Skeletal muscle satellite cell (primary cell): Measurements from ENCODE around the gene RASAL3.
"Not testable (repeated sequence)": the region's sequence is repeated elsewhere in the genome, so short reads cannot be mapped to it uniquely, and the experiment has no call there.

Experiments
- H3K27me3 ChIP-seq: 2 replicates; pipeline ENCODE4 v1.7.0; 2013; ENCODE audit warnings: low read length; ENCODE audit not compliant: control insufficient read depth, insufficient read depth
- H3K36me3 ChIP-seq: 2 replicates; pipeline ENCODE4 v1.7.0; 2013; ENCODE audit warnings: mild to moderate bottlenecking, control low read depth, low read length; ENCODE audit not compliant: insufficient read depth
- H3K4me1 ChIP-seq: 2 replicates; pipeline ENCODE4 v1.7.0; 2013; ENCODE audit warnings: low read length; ENCODE audit not compliant: control insufficient read depth, insufficient read depth
- H3K4me2 ChIP-seq: 2 replicates; pipeline ENCODE4 v1.7.0; 2013; ENCODE audit warnings: mild to moderate bottlenecking, low read length
- H3K4me3 ChIP-seq: 2 replicates; pipeline ENCODE4 v1.7.0; 2013; ENCODE audit warnings: low read length
- H3K9ac ChIP-seq: 2 replicates; pipeline ENCODE4 v1.7.0; 2013; ENCODE audit warnings: mild to moderate bottlenecking, low read depth, low read length, moderate library complexity
- H3K9me3 ChIP-seq: replicated peaks from 2 replicates; pipeline ENCODE4 v1.7.0; 2013; ENCODE audit warnings: mild to moderate bottlenecking, control low read depth, low read length

RASAL3 gene

DNA sequence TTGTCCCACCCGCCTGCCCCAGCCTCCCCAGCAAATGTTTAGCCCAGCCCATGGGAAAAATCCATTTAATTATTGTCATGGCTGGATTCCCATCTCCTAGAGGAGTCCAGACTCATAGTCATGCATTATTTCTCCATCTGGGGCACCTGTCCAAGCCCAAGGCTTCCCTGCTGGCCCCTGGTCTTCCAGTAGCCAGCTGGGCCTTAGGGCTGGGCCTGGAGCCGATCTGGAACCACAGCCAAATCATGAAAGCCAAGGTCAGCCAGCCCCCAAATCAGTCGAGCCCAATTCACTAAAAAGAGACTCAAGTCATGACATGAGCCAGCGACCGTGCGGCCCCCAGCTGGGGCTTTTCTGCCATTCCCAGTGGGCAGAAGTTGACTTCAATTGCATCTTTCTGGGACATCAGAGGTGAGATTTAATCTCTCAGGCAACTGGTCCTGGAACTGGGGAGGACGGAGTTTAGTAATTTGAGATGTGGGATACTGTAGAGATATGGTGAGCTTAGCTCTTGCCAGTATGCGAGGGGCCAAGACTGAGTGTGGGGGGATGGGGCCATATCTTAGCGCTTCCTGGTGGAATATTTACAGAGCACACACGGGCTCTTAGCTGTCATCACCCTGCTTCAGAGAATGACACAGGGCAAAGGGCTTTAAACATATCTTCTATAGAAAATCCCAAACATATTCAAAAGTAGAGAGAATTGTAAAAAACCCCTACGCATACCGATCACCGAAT lies 24.3 kb upstream of the RASAL3 start:
- no peak overlapping the region for H3K9ac ChIP-seq
- H3K4me3 ChIP-seq = no peak overlapping the region
- no peaks in the 10 kb centered on the region for H3K4me1 ChIP-seq
- no peaks in the 10 kb centered on the region for H3K9me3 ChIP-seq
- H3K36me3 ChIP-seq = no peaks in the 10 kb centered on the region
- no peak overlapping the region for H3K4me2 ChIP-seq
- no peaks in the 10 kb centered on the region for H3K27me3 ChIP-seq

DNA sequence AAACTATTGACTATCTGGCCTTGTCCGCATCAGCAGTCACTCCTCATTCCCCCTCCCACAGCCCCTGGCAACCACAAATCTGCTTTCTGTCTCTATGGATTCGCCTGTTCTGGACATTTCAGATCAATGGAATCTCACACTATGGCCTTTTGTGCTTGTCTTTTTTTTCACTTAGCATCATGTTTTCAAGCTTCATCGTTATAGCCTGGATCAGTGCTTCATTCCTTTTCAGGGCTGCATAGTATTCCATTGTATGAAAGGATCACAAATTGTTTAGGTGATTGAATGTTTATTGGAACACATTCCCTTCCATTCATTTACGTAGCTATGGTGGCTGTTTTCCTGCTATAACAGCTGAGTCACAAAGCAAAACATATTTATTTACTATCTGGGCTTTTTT lies 22.7 kb upstream of the RASAL3 start:
- no peaks in the 10 kb centered on the region for H3K36me3 ChIP-seq
- H3K9me3 ChIP-seq = no peaks in the 10 kb centered on the region
- no peak overlapping the region for H3K9ac ChIP-seq
- no peaks in the 10 kb centered on the region for H3K27me3 ChIP-seq
- H3K4me2 ChIP-seq = no peak overlapping the region
- no peak overlapping the region for H3K4me3 ChIP-seq
- H3K4me1 ChIP-seq = no peaks in the 10 kb centered on the region

DNA sequence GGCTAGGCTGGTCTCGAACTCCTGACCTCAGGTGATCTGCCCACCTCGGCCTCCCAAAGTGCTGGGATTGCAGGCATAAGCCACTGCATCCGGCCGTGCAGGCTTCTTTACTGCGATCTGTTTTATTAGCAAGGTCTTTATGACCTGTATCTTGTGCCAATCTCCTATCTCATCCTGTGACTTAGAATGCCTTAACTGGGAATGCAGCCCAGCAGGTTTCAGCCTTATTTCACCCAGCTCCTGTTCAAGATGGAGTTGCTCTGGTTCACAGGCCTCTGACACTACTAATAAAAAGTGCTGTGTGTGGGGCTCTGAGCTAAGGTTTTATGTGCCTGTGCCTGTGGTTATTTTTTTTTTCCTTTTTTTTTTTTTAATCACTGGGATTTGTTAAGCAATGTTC lies 21.4 kb upstream of the RASAL3 start:
- H3K9ac ChIP-seq, H3K4me2 ChIP-seq, H3K9me3 ChIP-seq, H3K27me3 ChIP-seq, H3K4me1 ChIP-seq, H3K36me3 ChIP-seq, H3K4me3 ChIP-seq: not testable (repeated sequence)

DNA sequence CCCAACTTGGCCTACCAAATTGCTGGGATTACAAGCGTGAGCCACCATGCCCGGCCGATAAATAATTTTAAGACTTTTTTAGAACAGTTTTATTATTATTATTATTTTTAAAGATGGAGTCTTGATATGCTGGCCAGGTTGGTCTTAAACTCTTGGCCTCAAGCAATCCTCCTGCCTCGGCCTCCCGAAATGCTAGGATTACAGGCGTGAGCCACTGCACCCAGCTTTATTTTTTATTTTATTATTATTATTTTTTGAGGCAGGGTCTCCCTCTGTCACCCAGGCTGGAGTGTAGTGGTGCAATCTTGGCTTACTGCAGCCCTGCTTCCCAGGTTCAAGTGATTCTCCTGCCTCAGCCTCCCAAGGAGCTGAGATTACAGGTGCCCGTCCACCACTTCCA lies 16.7 kb upstream of the RASAL3 start:
- H3K4me3 ChIP-seq, H3K4me2 ChIP-seq, H3K9me3 ChIP-seq, H3K4me1 ChIP-seq, H3K9ac ChIP-seq, H3K36me3 ChIP-seq, H3K27me3 ChIP-seq: not testable (repeated sequence)

DNA sequence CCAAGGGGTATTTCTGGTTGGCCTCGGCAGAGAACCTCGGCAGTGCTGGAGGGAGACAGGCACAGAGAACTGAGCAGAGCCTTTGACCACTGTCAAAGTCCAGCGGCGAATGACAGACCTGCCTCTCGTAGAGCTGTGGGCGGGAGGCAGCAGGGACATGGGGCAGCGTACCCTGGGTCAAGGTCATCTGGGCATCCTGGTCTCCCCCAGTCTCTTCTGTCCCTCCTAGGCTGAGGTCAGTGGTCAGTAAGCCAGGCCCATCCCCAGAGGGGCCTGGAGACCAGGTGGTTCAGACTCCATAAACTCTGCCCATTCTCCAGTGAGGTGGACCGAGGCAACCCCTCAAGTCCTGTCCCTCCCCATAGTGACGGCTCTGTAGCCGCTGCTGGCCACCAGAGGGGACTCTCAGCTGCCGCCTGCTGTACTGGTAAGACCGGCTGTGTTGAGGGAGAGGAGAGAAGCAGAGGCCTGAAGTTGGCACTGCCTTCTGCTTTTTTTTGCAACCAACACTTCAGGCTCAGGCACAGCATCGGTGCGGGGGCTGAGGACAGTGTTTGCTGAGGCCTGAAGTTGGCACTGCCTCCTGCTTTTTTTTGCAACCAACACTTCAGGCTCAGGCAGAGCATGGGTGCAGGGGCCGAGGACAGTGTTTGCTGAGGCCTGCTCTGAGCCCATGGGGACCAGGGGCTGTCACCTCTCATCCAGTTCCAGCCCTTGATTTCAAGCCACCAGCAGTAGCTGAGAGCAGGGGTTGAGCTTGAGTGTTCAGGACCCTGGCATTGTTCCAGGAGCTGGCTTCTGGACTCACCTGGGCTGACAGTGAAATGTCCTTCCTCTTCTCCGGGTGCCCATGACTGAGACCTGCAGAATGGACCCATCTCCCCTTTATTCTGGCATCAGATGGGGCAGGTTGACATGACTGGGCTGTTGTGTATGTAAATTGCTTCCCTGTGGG lies 15.3 kb upstream of the RASAL3 start, which contains the start of gene PGLYRP2:
PGLYRP2 (minus strand) TSS at position 111 of the 955 bp plus-strand sequence. CDS start 130 bp downstream, outside the sequence.
- no peaks in the 10 kb centered on the region for H3K27me3 ChIP-seq
- no peaks in the 10 kb centered on the region for H3K36me3 ChIP-seq
- no peaks in the 10 kb centered on the region for H3K4me1 ChIP-seq
- H3K9ac ChIP-seq = no peak within 1 kb of the TSS
- H3K4me2 ChIP-seq = no peak within 1 kb of the TSS
- no peak within 1 kb of the TSS for H3K4me3 ChIP-seq
- H3K9me3 ChIP-seq = no peaks in the 10 kb centered on the region

DNA sequence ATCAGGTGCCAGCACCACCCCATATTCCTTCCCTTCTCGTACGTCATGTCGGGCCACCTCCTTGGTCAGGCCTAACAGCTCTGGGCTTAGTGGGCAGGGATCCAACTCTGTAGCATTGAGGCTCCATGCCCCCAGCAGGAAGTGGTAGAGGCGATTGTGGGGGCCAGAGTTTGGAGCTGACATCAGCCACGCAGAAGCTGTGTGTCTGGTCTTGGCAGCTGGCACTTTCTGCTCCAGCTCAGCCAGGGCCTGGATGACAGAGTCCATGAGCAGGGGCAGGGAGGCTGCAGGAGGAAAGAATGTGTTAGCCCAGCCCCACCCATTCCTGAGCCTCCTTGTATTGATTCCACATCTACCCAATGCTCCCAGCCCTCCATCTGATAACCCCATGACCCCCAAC lies 12.0 kb upstream of the RASAL3 start:
- H3K4me1 ChIP-seq = no peaks in the 10 kb centered on the region
- H3K27me3 ChIP-seq = no peaks in the 10 kb centered on the region
- H3K36me3 ChIP-seq = no peaks in the 10 kb centered on the region
- H3K4me3 ChIP-seq = no peak overlapping the region
- no peaks in the 10 kb centered on the region for H3K9me3 ChIP-seq
- no peak overlapping the region for H3K9ac ChIP-seq
- no peak overlapping the region for H3K4me2 ChIP-seq

DNA sequence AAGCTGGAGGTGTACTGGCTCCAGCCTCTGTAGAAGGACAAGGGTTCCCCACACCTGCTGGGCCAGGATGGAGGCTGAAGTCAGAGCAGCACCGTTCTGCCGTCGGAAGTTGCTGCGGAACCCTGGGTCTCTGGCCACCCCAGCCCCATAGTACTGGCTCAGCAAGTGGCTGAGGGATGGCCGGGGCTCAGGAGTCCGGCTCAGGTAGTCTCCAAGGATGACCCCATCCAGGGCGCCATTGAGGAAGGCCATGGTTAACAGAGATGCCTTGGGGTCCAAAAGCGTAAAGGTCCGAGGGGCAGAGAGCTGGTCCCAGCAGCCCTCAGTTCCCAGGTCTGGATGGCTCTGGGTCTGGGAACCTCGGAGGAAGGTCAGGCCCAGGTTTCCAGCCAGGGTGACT lies 11.3 kb upstream of the RASAL3 start:
- Histone ChIP-seq H3K9me3 (no peaks in the 10 kb centered on the region), H3K27me3 (no peaks in the 10 kb centered on the region), H3K36me3 (no peaks in the 10 kb centered on the region), H3K4me2 (no peak overlapping the region), H3K4me1 (no peaks in the 10 kb centered on the region), H3K9ac (no peak overlapping the region), H3K4me3 (no peak overlapping the region)

DNA sequence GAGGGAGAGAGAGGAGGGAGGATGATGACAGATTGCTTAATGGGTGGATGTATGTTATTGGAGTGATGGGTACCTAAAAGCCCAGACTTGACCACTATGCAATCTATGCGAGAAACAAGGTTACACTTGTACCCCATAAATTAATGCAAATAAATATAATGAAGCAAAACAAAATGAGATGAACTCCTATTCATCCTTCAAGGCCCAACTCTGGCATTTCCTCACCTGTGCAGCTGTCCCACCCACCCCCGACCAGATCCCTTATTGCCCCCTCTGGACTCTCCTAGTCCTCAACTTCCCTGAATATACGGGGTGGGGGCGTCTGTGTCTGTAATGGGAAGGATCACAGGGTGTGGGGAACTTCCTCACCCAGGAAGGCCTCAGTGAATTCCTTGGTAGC lies 10.8 kb upstream of the RASAL3 start:
- H3K4me3 ChIP-seq = no peak overlapping the region
- H3K4me1 ChIP-seq = no peaks in the 10 kb centered on the region
- H3K4me2 ChIP-seq = no peak overlapping the region
- H3K27me3 ChIP-seq = no peaks in the 10 kb centered on the region
- no peaks in the 10 kb centered on the region for H3K9me3 ChIP-seq
- no peaks in the 10 kb centered on the region for H3K36me3 ChIP-seq
- no peak overlapping the region for H3K9ac ChIP-seq

DNA sequence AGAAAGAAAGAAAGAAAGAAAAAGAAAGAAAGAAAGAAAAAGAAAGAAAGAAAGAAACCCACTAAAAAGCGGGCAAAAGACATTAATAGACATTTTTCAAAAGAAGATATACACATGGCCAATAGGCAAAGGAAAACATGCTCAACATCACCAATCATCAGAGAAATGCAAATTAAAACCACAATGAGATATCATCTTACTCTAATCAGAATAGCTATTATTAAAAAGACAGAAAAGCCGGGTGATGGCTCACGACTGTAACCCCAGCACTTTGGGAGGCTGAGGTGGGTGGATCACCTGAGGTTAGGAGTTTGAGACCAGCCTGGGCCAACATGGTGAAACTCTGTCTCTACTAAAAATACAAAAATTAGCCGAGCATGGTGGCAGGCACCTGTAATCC lies 9.5 kb upstream of the RASAL3 start:
- H3K9me3 ChIP-seq, H3K4me2 ChIP-seq, H3K4me3 ChIP-seq, H3K4me1 ChIP-seq, H3K36me3 ChIP-seq, H3K9ac ChIP-seq: not testable (repeated sequence)
- H3K27me3 ChIP-seq = peaks cover 13% of the 10 kb centered on the region

DNA sequence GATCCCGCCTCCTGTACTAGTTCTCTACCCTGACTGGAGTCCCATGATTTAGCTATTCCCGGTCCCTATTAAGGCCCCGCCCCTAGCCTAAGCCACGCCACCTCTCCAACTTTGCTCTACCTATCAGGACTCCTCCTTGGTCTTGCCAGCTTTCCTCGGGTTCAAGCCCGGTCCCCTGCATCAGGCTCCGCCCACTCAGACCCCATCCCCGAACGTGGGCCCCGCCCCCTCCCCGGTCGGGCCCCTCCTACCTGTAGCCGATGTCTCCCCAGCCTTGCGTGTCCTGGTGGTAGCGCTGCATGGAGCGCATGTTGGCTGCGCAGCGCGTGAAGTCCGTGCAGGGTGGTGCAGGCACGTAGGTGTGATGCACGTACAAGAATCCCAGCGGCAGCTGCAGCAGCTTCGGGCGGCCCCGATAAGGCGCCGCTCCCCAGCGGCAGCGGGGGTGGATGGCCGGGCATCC lies 7.3 kb upstream of the RASAL3 start:
- Histone ChIP-seq H3K4me1 (peaks cover 6% of the 10 kb centered on the region), H3K4me3 (no peak overlapping the region), H3K4me2 (no peak overlapping the region), H3K9ac (no peak overlapping the region), H3K36me3 (no peaks in the 10 kb centered on the region), H3K27me3 (peaks cover 20% of the 10 kb centered on the region), H3K9me3 (no peaks in the 10 kb centered on the region)

DNA sequence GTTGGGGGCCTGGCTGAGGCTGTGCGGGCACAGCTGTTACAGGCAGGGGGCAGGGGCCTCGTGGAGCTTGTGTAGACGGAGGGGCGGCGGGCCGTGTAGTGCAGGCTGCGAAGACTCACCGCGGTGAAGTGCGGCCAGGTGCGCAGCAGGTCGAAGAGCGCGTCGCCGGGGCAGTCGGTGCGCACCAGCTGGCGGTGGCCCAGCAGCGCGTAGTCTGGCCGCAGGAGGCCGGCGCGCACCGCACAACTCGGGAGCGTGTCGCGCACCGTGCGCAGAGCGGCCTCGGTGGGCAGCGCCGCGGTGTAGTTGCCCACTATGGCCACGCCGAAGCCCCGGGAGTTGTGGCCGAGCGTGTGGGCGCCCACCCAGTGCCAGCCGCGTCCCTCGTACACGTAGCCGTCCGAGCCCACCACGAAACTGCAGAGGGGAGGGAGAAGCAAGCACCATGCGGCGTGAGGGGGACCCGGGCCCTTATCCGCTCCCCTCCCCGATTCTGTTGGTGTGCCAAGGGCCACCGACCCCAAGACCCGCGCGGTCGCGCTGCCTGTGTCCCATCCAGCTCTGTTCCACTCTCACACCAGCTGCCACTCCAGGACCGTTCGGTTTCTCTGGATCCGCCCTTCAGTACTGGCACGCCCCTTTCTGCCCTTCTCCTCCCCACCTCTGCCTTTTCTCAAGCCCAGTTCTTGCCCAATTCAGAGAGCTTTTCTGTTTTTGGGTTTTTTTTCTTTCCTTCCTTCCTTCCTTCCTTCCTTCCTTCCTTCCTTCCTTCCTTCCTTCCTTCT lies 5.4 kb upstream of the RASAL3 start:
- no peaks in the 10 kb centered on the region for H3K9me3 ChIP-seq
- peak overlapping the region; percentile 77 for H3K4me2 ChIP-seq
- no peaks in the 10 kb centered on the region for H3K36me3 ChIP-seq
- peaks cover 23% of the 10 kb centered on the region for H3K27me3 ChIP-seq
- peak overlapping the region; percentile 45 for H3K4me3 ChIP-seq
- H3K9ac ChIP-seq = no peak overlapping the region
- peaks cover 7% of the 10 kb centered on the region for H3K4me1 ChIP-seq
